22Rv1 (cell line): Measurements from ENCODE around the gene PCDHB10.
"Not testable (repeated sequence)": the region's sequence is repeated elsewhere in the genome, so short reads cannot be mapped to it uniquely, and the experiment has no call there.

Experiments
- ZFX ChIP-seq: fragments of 450-650 bp; IDR thresholded peaks from 2 replicates; pipeline ENCODE4 v1.6.1; 2017; ENCODE audit warnings: antibody characterized with exemption, borderline replicate concordance
- TF ChIP-seq, protein P1 (sequence below): fragments of 450-650 bp; IDR thresholded peaks from 2 replicates; pipeline ENCODE4 v1.5.1; 2017; ENCODE audit warnings: mild to moderate bottlenecking

DNA sequence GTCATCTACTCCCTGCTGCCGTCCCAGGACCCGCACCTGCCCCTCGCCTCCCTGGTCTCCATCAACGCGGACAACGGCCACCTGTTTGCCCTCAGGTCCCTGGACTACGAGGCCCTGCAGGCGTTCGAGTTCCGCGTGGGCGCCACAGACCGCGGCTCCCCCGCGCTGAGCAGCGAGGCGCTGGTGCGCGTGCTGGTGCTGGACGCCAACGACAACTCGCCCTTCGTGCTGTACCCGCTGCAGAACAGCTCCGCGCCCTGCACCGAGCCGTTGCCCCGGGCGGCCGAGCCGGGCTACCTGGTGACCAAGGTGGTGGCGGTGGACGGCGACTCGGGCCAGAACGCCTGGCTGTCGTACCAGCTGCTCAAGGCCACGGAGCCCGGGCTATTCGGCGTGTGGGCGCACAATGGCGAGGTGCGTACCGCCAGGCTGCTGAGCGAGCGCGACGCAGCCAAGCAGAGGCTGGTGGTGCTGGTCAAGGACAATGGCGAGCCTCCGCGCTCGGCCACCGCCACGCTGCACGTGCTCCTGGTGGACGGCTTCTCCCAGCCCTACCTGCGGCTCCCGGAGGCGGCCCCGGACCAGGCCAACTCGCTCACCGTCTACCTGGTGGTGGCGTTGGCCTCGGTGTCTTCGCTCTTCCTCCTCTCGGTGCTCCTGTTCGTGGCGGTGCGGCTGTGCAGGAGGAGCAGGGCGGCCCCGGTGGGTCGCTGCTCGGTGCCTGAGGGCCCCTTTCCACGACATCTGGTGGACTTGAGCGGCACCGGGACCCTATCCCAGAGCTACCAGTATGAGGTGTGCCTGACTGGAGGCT, 17.7 kb upstream of the PCDHB10 start:
- TF ChIP-seq, protein P1, sequence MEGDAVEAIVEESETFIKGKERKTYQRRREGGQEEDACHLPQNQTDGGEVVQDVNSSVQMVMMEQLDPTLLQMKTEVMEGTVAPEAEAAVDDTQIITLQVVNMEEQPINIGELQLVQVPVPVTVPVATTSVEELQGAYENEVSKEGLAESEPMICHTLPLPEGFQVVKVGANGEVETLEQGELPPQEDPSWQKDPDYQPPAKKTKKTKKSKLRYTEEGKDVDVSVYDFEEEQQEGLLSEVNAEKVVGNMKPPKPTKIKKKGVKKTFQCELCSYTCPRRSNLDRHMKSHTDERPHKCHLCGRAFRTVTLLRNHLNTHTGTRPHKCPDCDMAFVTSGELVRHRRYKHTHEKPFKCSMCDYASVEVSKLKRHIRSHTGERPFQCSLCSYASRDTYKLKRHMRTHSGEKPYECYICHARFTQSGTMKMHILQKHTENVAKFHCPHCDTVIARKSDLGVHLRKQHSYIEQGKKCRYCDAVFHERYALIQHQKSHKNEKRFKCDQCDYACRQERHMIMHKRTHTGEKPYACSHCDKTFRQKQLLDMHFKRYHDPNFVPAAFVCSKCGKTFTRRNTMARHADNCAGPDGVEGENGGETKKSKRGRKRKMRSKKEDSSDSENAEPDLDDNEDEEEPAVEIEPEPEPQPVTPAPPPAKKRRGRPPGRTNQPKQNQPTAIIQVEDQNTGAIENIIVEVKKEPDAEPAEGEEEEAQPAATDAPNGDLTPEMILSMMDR, result not testable (repeated sequence)
- TF ChIP-seq ZFX, result not testable (repeated sequence)
